NCI-H446 treated with DMSO at 0.1 percent for 48 hours (cell line): ENCODE data around the gene CCDC92.

Experiments
- DNase-seq: peaks from one replicate; lab custom pipeline; 2025; lab: John Stamatoyannopoulos, UW

CCDC92 gene

DNA sequence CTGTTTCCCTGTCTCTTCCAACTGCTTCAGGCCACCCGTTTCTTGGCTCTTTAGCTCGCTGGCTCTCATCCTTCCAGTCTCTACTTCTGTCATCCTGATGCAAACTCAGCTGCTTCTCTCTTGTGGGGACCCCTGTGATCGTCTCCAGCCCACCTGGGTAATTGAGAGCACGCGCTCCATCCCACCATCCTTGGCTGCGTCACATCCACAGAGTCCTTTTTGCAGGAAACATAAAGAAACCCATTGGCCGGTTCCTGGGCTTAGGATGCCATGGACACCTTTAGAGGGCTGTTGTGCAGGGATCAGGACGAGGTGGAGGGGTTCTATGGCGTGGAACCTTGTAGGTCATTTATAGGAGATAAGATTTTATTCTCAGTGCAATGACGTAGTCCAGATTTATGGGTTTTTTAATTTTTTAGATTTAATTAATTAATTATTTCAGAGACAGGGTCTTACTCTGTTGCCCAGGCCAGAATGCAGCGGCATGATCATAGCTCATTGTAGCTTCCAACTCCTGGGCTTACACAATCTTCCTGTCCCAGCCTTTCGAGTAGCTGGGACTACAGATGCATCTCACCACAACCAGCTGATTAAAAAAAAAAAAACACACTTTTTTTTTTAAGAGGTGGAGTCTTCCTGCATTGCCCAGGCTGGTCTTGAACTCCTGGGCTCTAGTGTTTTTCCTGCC is 82.6 kb downstream of the CCDC92 start:
- DNase-seq = no peak

DNA sequence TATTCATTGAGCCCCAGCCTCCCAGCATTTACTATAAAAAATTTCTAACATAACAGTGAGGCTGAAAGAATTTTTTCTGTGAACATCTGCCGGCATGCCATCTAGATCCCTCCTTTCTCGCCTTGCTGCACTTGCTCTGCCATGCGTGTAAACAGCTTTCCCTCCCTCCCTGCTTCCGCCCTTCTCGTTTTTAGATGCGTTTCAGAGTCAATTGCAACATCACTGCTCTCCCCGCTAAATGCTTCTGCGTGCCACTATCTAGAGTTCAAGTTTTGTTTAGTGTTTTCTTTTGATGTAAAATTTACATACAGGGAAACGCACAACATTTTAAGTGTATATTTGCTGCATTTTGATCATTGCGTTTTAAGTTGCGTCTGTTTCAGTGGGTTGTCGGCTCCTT is 83.6 kb downstream of the CCDC92 start:
- DNase-seq = no peak

- DNase-seq = no peak
Observed at GRCh38 chr12:123886931-123887582, 85.6 kb downstream of the CCDC92 start.

- DNase-seq = no peak
Observed at GRCh38 chr12:123886258-123886657, 86.4 kb downstream of the CCDC92 start.
